Mucosa of descending colon (tissue), 3 donors: ENCODE data around the gene LARGE1. TPM values are rescaled to one million over a fixed set of nuclear protein-coding genes. Genes with fewer than 3 reads are reported as not detected.

Source experiments
- ATAC-seq: fragments of 200-7000 bp; cut with Tn5 transposase; one replicate; pipeline ENCODE4 v1.9.1; 2020; ENCODE audit warnings: mild to moderate bottlenecking, moderate library complexity
- DNase-seq, 3 donors: peaks; one replicate each; pipeline ENCODE4 v3.0.0-alpha.2; 2020
- H3K36me3 ChIP-seq: fragments of 200-600 bp; one replicate; pipeline ENCODE4 v1.8.0; 2021; ENCODE audit warnings: low read depth, mild to moderate bottlenecking
- H3K4me1 ChIP-seq: fragments of 200-600 bp; one replicate; pipeline ENCODE4 v1.8.0; 2021; ENCODE audit warnings: low read depth, mild to moderate bottlenecking
- H3K4me3 ChIP-seq: fragments of 200-600 bp; one replicate; pipeline ENCODE4 v1.8.0; 2021; ENCODE audit warnings: mild to moderate bottlenecking
- H3K9me3 ChIP-seq: fragments of 200-600 bp; one replicate; pipeline ENCODE4 v1.8.0; 2021; ENCODE audit warnings: mild to moderate bottlenecking
- intact Hi-C, 2 donors: fragments of 100-400 bp; cut with DNase I in 1 of 2; cut with micrococcal nuclease in 1 of 2; formaldehyde crosslinking; loops; one replicate each; pipeline versions ENCODE4 v1.11.0 to v1.11.1; 2022; cut with DNase I, micrococcal nuclease
- total RNA-seq, 3 donors: library from RNA; stranded (reverse); fragmentation: NEBNext Ultra II Directional in 2 of 3; extraction: Animal tissue kit (Norgen Biotek cat#: 25700) in 2 of 3; gene quantifications; one replicate each; pipeline versions ENCODE4 v1.2.1 to v1.2.4, GENCODE V29; 2021 to 2023
- TF ChIP-seq, protein P1 (sequence below): fragments of 200-600 bp; IDR thresholded peaks from one replicate; pipeline ENCODE4 v1.8.0; 2022; ENCODE audit warnings: antibody characterized with exemption, mild to moderate bottlenecking
- donor health status: DM: no; HTN: no; CAD: no; lungs with moderate emphysema.
- donor health status: DM: no; HTN: no; CAD: no.
- donor health status: DM: no; HTN: yes; CAD: no.

The LARGE1 gene
- total RNA-seq, 3 donors from 2014 or later: 29.3 to 93.8 (median 67.7) TPM

GRCh38 chr22:33757041-33757801, 163.1 kb downstream of the LARGE1 start:
- DNase-seq: no peak
- TF ChIP-seq, protein P1, sequence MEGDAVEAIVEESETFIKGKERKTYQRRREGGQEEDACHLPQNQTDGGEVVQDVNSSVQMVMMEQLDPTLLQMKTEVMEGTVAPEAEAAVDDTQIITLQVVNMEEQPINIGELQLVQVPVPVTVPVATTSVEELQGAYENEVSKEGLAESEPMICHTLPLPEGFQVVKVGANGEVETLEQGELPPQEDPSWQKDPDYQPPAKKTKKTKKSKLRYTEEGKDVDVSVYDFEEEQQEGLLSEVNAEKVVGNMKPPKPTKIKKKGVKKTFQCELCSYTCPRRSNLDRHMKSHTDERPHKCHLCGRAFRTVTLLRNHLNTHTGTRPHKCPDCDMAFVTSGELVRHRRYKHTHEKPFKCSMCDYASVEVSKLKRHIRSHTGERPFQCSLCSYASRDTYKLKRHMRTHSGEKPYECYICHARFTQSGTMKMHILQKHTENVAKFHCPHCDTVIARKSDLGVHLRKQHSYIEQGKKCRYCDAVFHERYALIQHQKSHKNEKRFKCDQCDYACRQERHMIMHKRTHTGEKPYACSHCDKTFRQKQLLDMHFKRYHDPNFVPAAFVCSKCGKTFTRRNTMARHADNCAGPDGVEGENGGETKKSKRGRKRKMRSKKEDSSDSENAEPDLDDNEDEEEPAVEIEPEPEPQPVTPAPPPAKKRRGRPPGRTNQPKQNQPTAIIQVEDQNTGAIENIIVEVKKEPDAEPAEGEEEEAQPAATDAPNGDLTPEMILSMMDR: no peak
- no peak for ATAC-seq
- intact Hi-C loops: no loop called here
- Histone ChIP-seq H3K4me3 (no peak overlapping the region), H3K9me3 (no peaks in the 10 kb centered on the region), H3K36me3 (no peaks in the 10 kb centered on the region), H3K4me1 (no peaks in the 10 kb centered on the region)

GRCh38 chr22:33756508-33756949, 163.7 kb downstream of the LARGE1 start:
- H3K36me3 ChIP-seq: no peaks in the 10 kb centered on the region
- intact Hi-C loops: no loop called here
- no peak overlapping the region for H3K4me3 ChIP-seq
- no peaks in the 10 kb centered on the region for H3K9me3 ChIP-seq
- no peak for DNase-seq
- no peaks in the 10 kb centered on the region for H3K4me1 ChIP-seq
- TF ChIP-seq, protein P1: no peak
- ATAC-seq: no peak

DNA sequence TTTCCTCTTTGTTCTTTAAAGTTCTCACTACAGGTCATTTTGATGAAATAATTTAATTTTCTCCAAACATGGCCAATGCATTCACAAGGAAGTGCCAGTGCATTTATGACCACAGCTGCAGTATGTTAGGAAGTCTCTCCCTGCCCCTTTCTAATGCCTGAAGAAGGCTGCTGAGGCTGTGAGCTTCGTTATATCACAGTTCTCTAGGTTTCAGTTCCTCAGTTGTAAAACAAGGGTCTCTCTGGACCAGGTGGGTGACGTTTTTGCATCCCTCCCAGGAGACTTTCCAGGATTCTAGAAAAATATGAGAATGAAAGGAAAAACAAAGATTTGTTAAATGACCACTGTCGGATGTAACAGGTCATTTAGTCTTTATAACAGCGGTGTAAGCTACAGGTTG, 171.6 kb downstream of the LARGE1 start:
- intact Hi-C loops: no loop called here
- DNase-seq (no peak), ATAC-seq (no peak)
- TF ChIP-seq, protein P1: no peak
- Histone ChIP-seq H3K9me3 (no peaks in the 10 kb centered on the region), H3K4me3 (no peak overlapping the region), H3K4me1 (peaks cover 13% of the 10 kb centered on the region), H3K36me3 (no peaks in the 10 kb centered on the region)

- Histone ChIP-seq H3K4me1 (peaks cover 13% of the 10 kb centered on the region), H3K36me3 (no peaks in the 10 kb centered on the region), H3K9me3 (no peaks in the 10 kb centered on the region), H3K4me3 (no peak overlapping the region)
- TF ChIP-seq, protein P1: no peak
- intact Hi-C loops: no loop called here
- peak in 1 of 3 donors; percentile 21 for DNase-seq
- ATAC-seq: peak; percentile 42
Measured at GRCh38 chr22:33747576-33748180, 172.6 kb downstream of the LARGE1 start.

DNA sequence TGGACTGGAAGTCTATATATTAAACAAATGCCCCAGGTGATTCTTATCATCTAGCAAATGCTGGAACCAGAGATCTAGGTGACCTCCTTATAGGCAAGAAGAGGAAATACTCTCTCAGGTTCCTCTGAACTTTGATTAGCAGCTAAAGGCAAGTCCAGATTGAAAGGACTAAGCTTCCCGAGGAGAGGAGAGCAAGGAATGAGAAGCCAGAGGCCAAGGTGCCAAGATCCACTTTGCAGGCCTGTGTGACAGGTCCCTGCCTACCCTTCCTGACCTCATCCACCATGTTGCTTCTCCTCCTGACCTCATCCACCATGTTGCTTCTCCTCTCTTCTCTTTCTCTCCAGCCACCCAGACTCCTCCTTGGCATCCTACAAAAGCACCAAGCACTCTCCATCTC, 173.2 kb downstream of the LARGE1 start:
- ATAC-seq (peak; percentile 61), DNase-seq (peak in 2 of 3 donors; percentile 9 to 25)

More for the DNA sequence above, 173.2 kb downstream of the LARGE1 start:
- peaks cover 13% of the 10 kb centered on the region for H3K4me1 ChIP-seq
- intact Hi-C loops: no loop called here
- no peaks in the 10 kb centered on the region for H3K36me3 ChIP-seq
- H3K9me3 ChIP-seq: no peaks in the 10 kb centered on the region
- H3K4me3 ChIP-seq: no peak overlapping the region
- TF ChIP-seq, protein P1: no peak
